A549 (cell line): ENCODE results near the gene RAPGEF5. TPM values are rescaled to one million over a fixed set of nuclear protein-coding genes. Genes with fewer than 3 reads are reported as not detected.

Source experiments
- ATAC-seq, 2 experiments: fragments of 200-7000 bp in 1 of 2; fragments of >200 bp in 1 of 2; cut with Nextera tagmentation in 1 of 2; cut with Tn5 transposase in 1 of 2; 3 replicates each; pipeline versions ENCODE4 v1.8.0 to v1.9.1; 2018 to 2020; ENCODE audit warnings: mild to moderate bottlenecking in 1 of 2, moderate library complexity in 1 of 2
- CTCF ChIA-PET: fragments of 300-600 bp; sonication (Branson Sonifier 250); formaldehyde crosslinking; extraction: SDS; loops from one replicate; lab custom pipeline; 2021; ENCODE audit warnings: antibody characterized with exemption, inconsistent platforms; lab: Yijun Ruan, JAX
- POLR2A ChIA-PET: fragments of 350-600 bp; formaldehyde crosslinking; extraction: SDS; loops from one replicate; lab custom pipeline; 2021; ENCODE audit warnings: antibody characterized with exemption, inconsistent platforms; lab: Yijun Ruan, JAX
- DNase-seq, 2 experiments: peaks; one replicate each; pipeline versions ENCODE4 v3.0.0 to v3.0.0-alpha.2; 2011 to 2016; ENCODE audit warnings: low read depth in 1 of 2, low spot score in 1 of 2
- FAIRE-seq: peaks from 2 replicates; lab custom pipeline; 2011; peaks lifted over from hg19 to GRCh38; lab: Jason Lieb, UNC
- H3K27ac ChIP-seq, 2 experiments: fragments of >200 bp; sonication (Bioruptor Twin); formaldehyde crosslinking; 3 replicates each; pipeline ENCODE4 v1.5.1; 2016 to 2017
- H3K4me1 ChIP-seq: fragments of >200 bp; sonication (Bioruptor Twin); formaldehyde crosslinking; 3 replicates; pipeline ENCODE4 v1.6.1; 2016
- H3K4me2 ChIP-seq: fragments of >200 bp; sonication (Bioruptor Twin); formaldehyde crosslinking; 3 replicates; pipeline ENCODE4 v1.6.1; 2016
- H3K4me3 ChIP-seq: fragments of >200 bp; sonication (Bioruptor Twin); formaldehyde crosslinking; 3 replicates; pipeline ENCODE4 v1.5.1; 2016
- H3K9me3 ChIP-seq: fragments of >200 bp; sonication (Bioruptor Twin); formaldehyde crosslinking; 3 replicates; pipeline ENCODE4 v1.6.1; 2016
- CBX2 ChIP-seq: fragments of 200-600 bp; sonication (generic); IDR thresholded peaks from 2 replicates; pipeline ENCODE4 v1.6.1; 2016; ENCODE audit warnings: low read depth, mild to moderate bottlenecking, borderline replicate concordance
- CBX8 ChIP-seq: fragments of 200-600 bp; sonication (generic); IDR thresholded peaks from 2 replicates; pipeline ENCODE4 v1.6.1; 2016
- CEBPB ChIP-seq, 2 experiments: fragments of >200 bp in 1 of 2; sonication (Bioruptor Twin) in 1 of 2; formaldehyde crosslinking in 1 of 2; IDR thresholded peaks; 2 replicates each; pipeline ENCODE4 v1.6.1; 2012 to 2016
- CHD4 ChIP-seq: fragments of 200-600 bp; sonication (generic); IDR thresholded peaks from 2 replicates; pipeline ENCODE4 v1.6.1; 2016; ENCODE audit warnings: antibody characterized with exemption, mild to moderate bottlenecking, borderline replicate concordance
- EHF ChIP-seq: fragments of 250-450 bp; sonication (Bioruptor Pico); IDR thresholded peaks from 2 replicates; pipeline ENCODE4 v1.5.0; 2020; ENCODE audit warnings: mild to moderate bottlenecking
- EHMT2 ChIP-seq: fragments of 200-600 bp; sonication (generic); IDR thresholded peaks from 2 replicates; pipeline ENCODE4 v1.6.1; 2016; ENCODE audit warnings: antibody characterized with exemption, low read depth, mild to moderate bottlenecking, moderate library complexity
- FOSL2 ChIP-seq, 2 experiments: fragments of 450-650 bp in 1 of 2; fragments of >200 bp in 1 of 2; sonication (Bioruptor Twin) in 1 of 2; formaldehyde crosslinking; IDR thresholded peaks; 2 replicates each; pipeline versions ENCODE4 v1.5.0 to v1.6.1; 2016 to 2020; ENCODE audit warnings: mild to moderate bottlenecking in 1 of 2, moderate library complexity in 1 of 2
- FOXS1 ChIP-seq: fragments of 250-450 bp; sonication (Bioruptor Pico); IDR thresholded peaks from 2 replicates; pipeline ENCODE4 v1.5.0; 2020; ENCODE audit warnings: mild to moderate bottlenecking, moderate library complexity
- HEYL ChIP-seq: fragments of 250-450 bp; sonication (Bioruptor Pico); IDR thresholded peaks from 2 replicates; pipeline ENCODE4 v1.8.0; 2021; ENCODE audit warnings: mild to moderate bottlenecking, moderate library complexity
- HOXB13 ChIP-seq: fragments of 250-450 bp; sonication (Bioruptor Pico); IDR thresholded peaks from 2 replicates; pipeline ENCODE4 v1.5.0; 2020; ENCODE audit warnings: low read depth, mild to moderate bottlenecking, moderate library complexity
- HOXB5 ChIP-seq: fragments of 250-450 bp; sonication (Bioruptor Pico); IDR thresholded peaks from 2 replicates; pipeline ENCODE4 v1.5.0; 2020; ENCODE audit warnings: mild to moderate bottlenecking, moderate library complexity
- KDM5A ChIP-seq: fragments of 200-600 bp; sonication (generic); IDR thresholded peaks from 2 replicates; pipeline ENCODE4 v1.6.1; 2016; ENCODE audit warnings: antibody characterized with exemption, mild to moderate bottlenecking
- MAFK ChIP-seq: fragments of 450-650 bp; IDR thresholded peaks from 2 replicates; pipeline ENCODE4 v1.6.1; 2014; ENCODE audit not compliant: partially characterized antibody
- MAZ ChIP-seq: fragments of 150-350 bp; IDR thresholded peaks from 2 replicates; pipeline ENCODE4 v1.6.1; 2014; ENCODE audit warnings: antibody characterized with exemption, low read depth, low read length, borderline replicate concordance
- MYC ChIP-seq: IDR thresholded peaks from 2 replicates; pipeline ENCODE4 v1.6.1; 2012; ENCODE audit warnings: mild to moderate bottlenecking, inconsistent platforms, low read length, improper control_type of control experiment, borderline replicate concordance
- NFE2L2 ChIP-seq: fragments of 150-350 bp; conservative IDR thresholded peaks from 2 replicates; pipeline ENCODE4 v1.6.1; 2014; ENCODE audit warnings: low read length
- PHF8 ChIP-seq: fragments of 200-600 bp; sonication (generic); IDR thresholded peaks from 2 replicates; pipeline ENCODE4 v1.6.1; 2016; ENCODE audit warnings: low read depth, mild to moderate bottlenecking, antibody characterized with exemption, moderate library complexity, borderline replicate concordance
- POLR2AphosphoS2 ChIP-seq: conservative IDR thresholded peaks from 2 replicates; pipeline ENCODE4 v1.6.1; 2012; ENCODE audit warnings: low read length, improper control_type of control experiment, inconsistent platforms
- RARB ChIP-seq: fragments of 250-450 bp; sonication (Bioruptor Pico); IDR thresholded peaks from 2 replicates; pipeline ENCODE4 v1.8.0; 2021; ENCODE audit warnings: mild to moderate bottlenecking, moderate library complexity
- RNF2 ChIP-seq: fragments of 200-600 bp; sonication (generic); IDR thresholded peaks from 2 replicates; pipeline ENCODE4 v1.6.1; 2016; ENCODE audit warnings: low read depth, mild to moderate bottlenecking, antibody characterized with exemption, moderate library complexity, borderline replicate concordance
- SMC3 ChIP-seq: fragments of >200 bp; sonication (Bioruptor Twin); formaldehyde crosslinking; IDR thresholded peaks from 3 replicates; pipeline ENCODE4 v1.6.1; 2018; ENCODE audit warnings: inconsistent platforms
- TFCP2L1 ChIP-seq: fragments of 250-450 bp; sonication (Bioruptor Pico); IDR thresholded peaks from 2 replicates; pipeline ENCODE4 v1.5.0; 2021; ENCODE audit warnings: mild to moderate bottlenecking
- TP53 ChIP-seq: fragments of 250-450 bp; sonication (Bioruptor Pico); IDR thresholded peaks from 2 replicates; pipeline ENCODE4 v1.5.0; 2021; ENCODE audit warnings: mild to moderate bottlenecking, moderate library complexity
- ZC3H11A ChIP-seq: fragments of 450-650 bp; IDR thresholded peaks from 2 replicates; pipeline ENCODE4 v1.6.1; 2014; ENCODE audit warnings: antibody characterized with exemption, mild to moderate bottlenecking
- ZFP36 ChIP-seq: fragments of 450-650 bp; IDR thresholded peaks from 2 replicates; pipeline ENCODE4 v1.6.1; 2014; ENCODE audit warnings: borderline replicate concordance; ENCODE audit not compliant: partially characterized antibody
- ZNF302 ChIP-seq: fragments of 250-450 bp; sonication (Bioruptor Pico); IDR thresholded peaks from 2 replicates; pipeline ENCODE4 v1.9.0; 2021; ENCODE audit warnings: inconsistent platforms, mild to moderate bottlenecking, moderate library complexity
- WGBS: methylation state at CpG from one replicate; pipeline ENCODE4 v1.1.6; 2017; ENCODE audit errors: missing lambda C conversion rate; 5-methylcytosine and 5-hydroxymethylcytosine counted together
- polyA plus RNA-seq, 4 experiments: library from polyadenylated mRNA; depleted of rRNA in 3 of 4; stranded (reverse); fragments of >200 nt; fragmentation: RNase III in 1 of 4; extraction: RNeasy Plus Mini Kit Qiagen cat#74134 plus additional on column Dnase treatment in 1 of 4; gene quantifications; 2 replicates in 3 of 4; 3 replicates in 1 of 4; pipeline ENCODE4 v1.2.3, GENCODE V29; 2011 to 2017
- TF ChIP-seq, protein P1 (sequence below): fragments of 150-350 bp; IDR thresholded peaks from 2 replicates; pipeline ENCODE4 v1.6.1; 2014; ENCODE audit warnings: low read depth, mild to moderate bottlenecking, low read length
- TF ChIP-seq, protein P2 (sequence below): fragments of >200 bp; sonication (Bioruptor Twin); formaldehyde crosslinking; IDR thresholded peaks from 2 replicates; pipeline ENCODE4 v1.6.1; 2016
- TF ChIP-seq, protein P3 (sequence below): fragments of 200-600 bp; sonication (generic); IDR thresholded peaks from 2 replicates; pipeline ENCODE4 v1.6.1; 2016; ENCODE audit warnings: antibody characterized with exemption, mild to moderate bottlenecking, moderate library complexity
- TF ChIP-seq, protein P4 (sequence below): fragments of 250-450 bp; sonication (Bioruptor Pico); IDR thresholded peaks from 2 replicates; pipeline ENCODE4 v1.5.0; 2020; ENCODE audit warnings: low read depth, mild to moderate bottlenecking, moderate library complexity

RAPGEF5 gene
- polyA plus RNA-seq, 2 of the 4 experiments (the other 2 are of a cell fraction) = 0.03 to 0.14 TPM

DNA sequence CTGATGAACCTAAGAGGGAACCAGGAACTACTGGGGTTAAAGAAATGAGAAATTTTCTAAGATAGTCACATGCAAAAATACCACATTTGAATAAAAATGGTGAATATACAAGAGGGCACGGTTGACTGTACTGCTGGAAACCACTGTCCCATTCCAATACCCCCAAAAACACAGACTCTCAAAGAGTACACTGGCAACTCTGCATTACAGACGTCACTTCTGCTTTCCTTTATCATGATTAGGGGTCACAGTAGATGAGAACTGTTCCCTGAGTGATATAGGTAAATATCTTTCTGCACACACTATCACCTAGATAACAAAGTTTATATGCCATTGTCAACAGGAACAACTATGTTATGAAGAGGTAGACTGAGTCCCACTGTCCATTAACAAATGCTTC, 69.5 kb downstream of the RAPGEF5 start:
- POLR2A ChIA-PET = no interaction called here
- DNase-seq (no peak), ATAC-seq (no peak), FAIRE-seq (no peak)
- TF ChIP-seq, protein P1, sequence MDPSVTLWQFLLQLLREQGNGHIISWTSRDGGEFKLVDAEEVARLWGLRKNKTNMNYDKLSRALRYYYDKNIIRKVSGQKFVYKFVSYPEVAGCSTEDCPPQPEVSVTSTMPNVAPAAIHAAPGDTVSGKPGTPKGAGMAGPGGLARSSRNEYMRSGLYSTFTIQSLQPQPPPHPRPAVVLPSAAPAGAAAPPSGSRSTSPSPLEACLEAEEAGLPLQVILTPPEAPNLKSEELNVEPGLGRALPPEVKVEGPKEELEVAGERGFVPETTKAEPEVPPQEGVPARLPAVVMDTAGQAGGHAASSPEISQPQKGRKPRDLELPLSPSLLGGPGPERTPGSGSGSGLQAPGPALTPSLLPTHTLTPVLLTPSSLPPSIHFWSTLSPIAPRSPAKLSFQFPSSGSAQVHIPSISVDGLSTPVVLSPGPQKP = no peak
- TF ChIP-seq CBX2 = no peak
- TF ChIP-seq FOXS1 (CRISPR knock-in tag) = no peak
- no peak for TF ChIP-seq EHF (CRISPR knock-in tag)
- TF ChIP-seq CBX8 = no peak
- TF ChIP-seq ZC3H11A = no peak
- TF ChIP-seq ZNF302 (CRISPR knock-in tag) = no peak
- no peak for TF ChIP-seq CEBPB (IDR thresholded peaks at IDR 0.05)
- TF ChIP-seq KDM5A = no peak
- TF ChIP-seq, protein P2, sequence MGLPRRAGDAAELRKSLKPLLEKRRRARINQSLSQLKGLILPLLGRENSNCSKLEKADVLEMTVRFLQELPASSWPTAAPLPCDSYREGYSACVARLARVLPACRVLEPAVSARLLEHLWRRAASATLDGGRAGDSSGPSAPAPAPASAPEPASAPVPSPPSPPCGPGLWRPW = no peak
- no peak for TF ChIP-seq POLR2AphosphoS2
- TF ChIP-seq RNF2 = no peak
- TF ChIP-seq ZFP36 = no peak
- no peak for TF ChIP-seq MAZ
- TF ChIP-seq FOSL2 (IDR thresholded peaks at IDR 0.05) = no peak
- TF ChIP-seq FOSL2 (CRISPR knock-in tag; IDR thresholded peaks at IDR 0.05) = no peak
- TF ChIP-seq HOXB5 (CRISPR knock-in tag) = no peak
- no peak for TF ChIP-seq RARB
- TF ChIP-seq, protein P3, sequence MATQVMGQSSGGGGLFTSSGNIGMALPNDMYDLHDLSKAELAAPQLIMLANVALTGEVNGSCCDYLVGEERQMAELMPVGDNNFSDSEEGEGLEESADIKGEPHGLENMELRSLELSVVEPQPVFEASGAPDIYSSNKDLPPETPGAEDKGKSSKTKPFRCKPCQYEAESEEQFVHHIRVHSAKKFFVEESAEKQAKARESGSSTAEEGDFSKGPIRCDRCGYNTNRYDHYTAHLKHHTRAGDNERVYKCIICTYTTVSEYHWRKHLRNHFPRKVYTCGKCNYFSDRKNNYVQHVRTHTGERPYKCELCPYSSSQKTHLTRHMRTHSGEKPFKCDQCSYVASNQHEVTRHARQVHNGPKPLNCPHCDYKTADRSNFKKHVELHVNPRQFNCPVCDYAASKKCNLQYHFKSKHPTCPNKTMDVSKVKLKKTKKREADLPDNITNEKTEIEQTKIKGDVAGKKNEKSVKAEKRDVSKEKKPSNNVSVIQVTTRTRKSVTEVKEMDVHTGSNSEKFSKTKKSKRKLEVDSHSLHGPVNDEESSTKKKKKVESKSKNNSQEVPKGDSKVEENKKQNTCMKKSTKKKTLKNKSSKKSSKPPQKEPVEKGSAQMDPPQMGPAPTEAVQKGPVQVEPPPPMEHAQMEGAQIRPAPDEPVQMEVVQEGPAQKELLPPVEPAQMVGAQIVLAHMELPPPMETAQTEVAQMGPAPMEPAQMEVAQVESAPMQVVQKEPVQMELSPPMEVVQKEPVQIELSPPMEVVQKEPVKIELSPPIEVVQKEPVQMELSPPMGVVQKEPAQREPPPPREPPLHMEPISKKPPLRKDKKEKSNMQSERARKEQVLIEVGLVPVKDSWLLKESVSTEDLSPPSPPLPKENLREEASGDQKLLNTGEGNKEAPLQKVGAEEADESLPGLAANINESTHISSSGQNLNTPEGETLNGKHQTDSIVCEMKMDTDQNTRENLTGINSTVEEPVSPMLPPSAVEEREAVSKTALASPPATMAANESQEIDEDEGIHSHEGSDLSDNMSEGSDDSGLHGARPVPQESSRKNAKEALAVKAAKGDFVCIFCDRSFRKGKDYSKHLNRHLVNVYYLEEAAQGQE = no peak
- no peak for TF ChIP-seq TP53 (CRISPR knock-in tag)
- Histone ChIP-seq H3K27ac (no peak overlapping the region), H3K9me3 (no peaks in the 10 kb centered on the region), H3K4me3 (no peak overlapping the region), H3K4me1 (no peaks in the 10 kb centered on the region), H3K4me2 (no peak overlapping the region)
- CTCF ChIA-PET = no interaction called here
- 9% methylated on average over 2 of the region's 2 CpGs for WGBS

DNA sequence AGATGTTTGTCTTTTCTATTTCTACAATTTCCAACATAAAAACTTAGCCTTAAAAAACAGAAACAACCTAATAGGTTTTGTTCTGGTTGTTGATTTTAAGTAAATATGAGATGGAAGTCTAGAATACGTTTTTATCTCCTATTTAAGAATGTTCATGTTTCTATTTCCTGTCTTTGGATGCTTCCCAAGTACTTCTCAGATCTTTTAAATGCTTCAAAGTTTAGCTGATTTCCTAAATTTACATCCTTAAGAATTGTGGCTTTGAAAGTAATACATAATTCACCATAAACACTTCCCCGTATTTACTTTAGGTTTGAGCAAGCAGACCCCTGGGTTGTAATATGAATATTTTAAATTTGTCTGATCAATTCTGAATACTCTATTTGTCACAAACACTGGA, 70.5 kb downstream of the RAPGEF5 start:
- no peak for DNase-seq
- no peak for FAIRE-seq
- POLR2A ChIA-PET = no interaction called here
- Histone ChIP-seq H3K27ac (no peak overlapping the region), H3K9me3 (no peaks in the 10 kb centered on the region), H3K4me3 (no peak overlapping the region), H3K4me2 (no peak overlapping the region), H3K4me1 (no peaks in the 10 kb centered on the region)
- TF ChIP-seq CHD4 (no peak), HOXB5 (CRISPR knock-in tag) (no peak)
- ATAC-seq = no peak
- WGBS = 29% methylated on average over 2 of the region's 2 CpGs
- CTCF ChIA-PET = no interaction called here

DNA sequence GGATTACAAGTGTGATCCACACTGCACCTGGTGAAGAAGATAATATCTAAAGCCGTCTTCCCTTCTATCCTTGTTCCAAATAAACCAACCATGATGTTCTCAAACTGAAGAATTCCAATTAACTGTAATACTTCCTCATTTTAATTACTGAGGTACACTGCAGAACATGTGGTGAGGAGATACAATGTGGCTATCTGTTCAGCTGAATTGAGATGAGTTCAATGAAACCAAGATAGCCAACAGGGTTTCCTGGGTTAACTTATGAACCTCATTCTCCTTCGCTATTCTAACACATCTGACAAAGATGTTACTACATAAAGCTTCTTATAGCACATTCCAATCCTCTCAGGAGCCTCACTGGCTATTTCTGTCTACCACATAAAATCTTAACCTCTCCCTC, 75.5 kb downstream of the RAPGEF5 start:
- Histone ChIP-seq H3K4me2 (no peak overlapping the region), H3K4me1 (no peaks in the 10 kb centered on the region), H3K9me3 (no peaks in the 10 kb centered on the region), H3K4me3 (no peak overlapping the region), H3K27ac (no peak overlapping the region)
- DNase-seq (no peak), ATAC-seq (no peak), FAIRE-seq (no peak)
- CTCF ChIA-PET = no interaction called here
- WGBS = 11% methylated on average over 2 of the region's 2 CpGs
- POLR2A ChIA-PET = no interaction called here
- TF ChIP-seq SMC3 (no peak), HEYL (CRISPR knock-in tag) (no peak), CBX2 (no peak), EHMT2 (no peak), MYC (no peak), RARB (no peak), PHF8 (no peak), NFE2L2 (no peak), HOXB13 (CRISPR knock-in tag) (no peak), MAZ (no peak), ZFP36 (no peak), MAFK (no peak), TFCP2L1 (CRISPR knock-in tag) (no peak)
- TF ChIP-seq, protein P4, sequence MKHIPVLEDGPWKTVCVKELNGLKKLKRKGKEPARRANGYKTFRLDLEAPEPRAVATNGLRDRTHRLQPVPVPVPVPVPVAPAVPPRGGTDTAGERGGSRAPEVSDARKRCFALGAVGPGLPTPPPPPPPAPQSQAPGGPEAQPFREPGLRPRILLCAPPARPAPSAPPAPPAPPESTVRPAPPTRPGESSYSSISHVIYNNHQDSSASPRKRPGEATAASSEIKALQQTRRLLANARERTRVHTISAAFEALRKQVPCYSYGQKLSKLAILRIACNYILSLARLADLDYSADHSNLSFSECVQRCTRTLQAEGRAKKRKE = no peak
- TF ChIP-seq, protein P2 = no peak
